GM12892 (cell line): ENCODE results near the gene NPPA.

Source experiments
- DNase-seq: peaks from one replicate; pipeline ENCODE4 v3.0.0; 2011; ENCODE audit not compliant: insufficient read length
- FAIRE-seq: peaks from 2 replicates; lab custom pipeline; 2011; peaks lifted over from hg19 to GRCh38; lab: Jason Lieb, UNC
- POLR2A ChIP-seq: IDR thresholded peaks from 2 replicates; pipeline ENCODE4 v1.6.1; 2011; ENCODE audit warnings: low read depth, low read length, control low read depth
- POLR2AphosphoS5 ChIP-seq: IDR thresholded peaks from 2 replicates; pipeline ENCODE4 v1.6.1; 2011; ENCODE audit warnings: low read depth, low read length, control low read depth
- TAF1 ChIP-seq: IDR thresholded peaks from 2 replicates; pipeline ENCODE4 v1.6.1; 2011; ENCODE audit warnings: low read depth, mild to moderate bottlenecking, control low read depth, low read length, borderline replicate concordance

The NPPA gene

GRCh38 chr1:11858158-11858557 lies 10.6 kb upstream of the NPPA start:
- DNase-seq (no peak), FAIRE-seq (no peak)
- TF ChIP-seq POLR2A (no peak), TAF1 (no peak), POLR2AphosphoS5 (no peak)

- FAIRE-seq = no peak
- TF ChIP-seq POLR2AphosphoS5 (no peak), POLR2A (no peak)
- no peak for DNase-seq
Measured at GRCh38 chr1:11857164-11857851, 9.7 kb upstream of the NPPA start.

DNA sequence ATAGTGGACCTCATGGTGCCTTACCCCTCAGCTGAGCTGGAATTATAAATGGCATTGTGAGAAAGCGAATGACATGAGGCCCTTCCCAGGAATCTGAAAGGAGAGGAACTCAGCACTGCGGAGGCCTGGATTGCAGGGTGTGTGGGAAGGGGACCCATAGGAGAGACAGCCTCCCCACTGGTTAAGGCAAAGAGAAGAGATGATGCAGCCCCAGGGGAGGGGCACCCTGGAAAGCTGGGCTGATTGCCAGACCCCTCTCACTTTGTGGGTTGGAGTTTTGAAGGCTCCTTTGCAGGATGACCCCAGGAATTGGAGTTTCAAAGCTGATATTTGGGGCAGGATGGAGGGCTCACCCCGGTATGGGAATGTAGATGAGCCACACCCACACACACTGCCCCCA lies 9.1 kb upstream of the NPPA start:
- TF ChIP-seq POLR2A (no peak), POLR2AphosphoS5 (no peak)
- FAIRE-seq (no peak), DNase-seq (no peak)

- TF ChIP-seq POLR2AphosphoS5 (no peak), POLR2A (no peak), TAF1 (no peak)
- no peak for FAIRE-seq
- DNase-seq = no peak
Measured at GRCh38 chr1:11855430-11855829, 7.8 kb upstream of the NPPA start.

GRCh38 chr1:11854519-11854918 lies 6.9 kb upstream of the NPPA start:
- no peak for FAIRE-seq

GRCh38 chr1:11851180-11851579 lies 3.6 kb upstream of the NPPA start:
- FAIRE-seq (no peak), DNase-seq (no peak)
- TF ChIP-seq POLR2A (no peak), TAF1 (no peak), POLR2AphosphoS5 (no peak)

More at GRCh38 chr1:11854519-11854918, 6.9 kb upstream of the NPPA start:
- no peak for TF ChIP-seq TAF1
- TF ChIP-seq POLR2A = no peak
- no peak for TF ChIP-seq POLR2AphosphoS5
- no peak for DNase-seq

DNA sequence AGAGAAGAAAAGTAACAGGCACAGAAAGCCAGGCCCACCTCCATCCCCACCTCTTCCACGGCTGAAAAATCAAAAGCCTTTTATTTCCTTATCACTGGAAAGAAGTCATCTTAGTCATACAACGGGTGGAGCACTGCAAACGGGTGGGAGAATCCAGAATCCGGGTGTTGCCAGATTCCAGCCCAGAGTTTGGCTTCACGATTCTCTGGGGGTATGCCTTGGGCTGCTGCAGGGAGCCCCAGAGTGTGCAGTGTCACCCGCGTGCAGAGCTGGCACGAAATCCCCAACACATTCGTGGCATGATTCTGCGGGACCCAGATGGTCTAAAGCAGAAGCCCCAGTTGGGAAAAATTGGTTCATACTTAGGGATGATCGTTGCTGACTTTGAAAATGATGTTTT lies 2.6 kb upstream of the NPPA start:
- no peak for DNase-seq
- FAIRE-seq = no peak
- no peak for TF ChIP-seq POLR2A
- TF ChIP-seq POLR2AphosphoS5 = no peak
- TF ChIP-seq TAF1 = no peak

GRCh38 chr1:11848373-11848700 lies 754 bp upstream of the NPPA start:
- TF ChIP-seq POLR2AphosphoS5 = no peak
- TF ChIP-seq POLR2A = no peak
- no peak for TF ChIP-seq TAF1
- no peak for FAIRE-seq
- DNase-seq = no peak

DNA sequence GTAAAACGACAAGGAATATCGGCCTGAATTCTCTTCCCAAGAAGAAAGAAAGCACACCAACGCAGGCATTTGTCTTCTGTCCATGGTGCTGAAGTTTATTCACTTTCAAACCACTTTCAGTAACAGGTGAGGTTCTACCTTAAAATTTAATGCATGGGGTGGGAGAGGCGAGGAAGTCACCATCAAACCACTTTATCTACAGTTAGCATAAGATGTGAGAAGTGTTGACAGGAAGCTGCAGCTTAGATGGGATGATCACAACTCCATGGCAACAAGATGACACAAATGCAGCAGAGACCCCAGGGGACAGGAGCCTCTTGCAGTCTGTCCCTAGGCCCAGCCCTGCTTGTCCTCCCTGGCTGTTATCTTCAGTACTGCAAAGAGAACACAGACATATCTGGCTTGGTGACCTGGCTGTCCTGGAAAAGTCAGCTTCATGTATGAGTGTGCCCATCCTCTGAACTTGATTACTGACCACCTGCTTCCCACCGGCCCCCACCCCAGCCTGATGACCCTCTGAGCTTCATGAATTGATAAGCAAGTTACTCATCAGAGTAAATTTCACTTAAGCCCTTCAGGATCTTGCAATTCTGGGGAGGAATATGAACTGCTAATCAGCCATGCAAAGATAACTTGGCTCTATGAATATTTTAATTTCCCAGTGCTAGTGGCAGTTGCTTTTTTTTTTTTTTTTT lies 1.8 kb downstream of the NPPA start:
- TF ChIP-seq POLR2AphosphoS5 = no peak
- no peak for TF ChIP-seq TAF1
- FAIRE-seq = no peak
- no peak for DNase-seq

DNA sequence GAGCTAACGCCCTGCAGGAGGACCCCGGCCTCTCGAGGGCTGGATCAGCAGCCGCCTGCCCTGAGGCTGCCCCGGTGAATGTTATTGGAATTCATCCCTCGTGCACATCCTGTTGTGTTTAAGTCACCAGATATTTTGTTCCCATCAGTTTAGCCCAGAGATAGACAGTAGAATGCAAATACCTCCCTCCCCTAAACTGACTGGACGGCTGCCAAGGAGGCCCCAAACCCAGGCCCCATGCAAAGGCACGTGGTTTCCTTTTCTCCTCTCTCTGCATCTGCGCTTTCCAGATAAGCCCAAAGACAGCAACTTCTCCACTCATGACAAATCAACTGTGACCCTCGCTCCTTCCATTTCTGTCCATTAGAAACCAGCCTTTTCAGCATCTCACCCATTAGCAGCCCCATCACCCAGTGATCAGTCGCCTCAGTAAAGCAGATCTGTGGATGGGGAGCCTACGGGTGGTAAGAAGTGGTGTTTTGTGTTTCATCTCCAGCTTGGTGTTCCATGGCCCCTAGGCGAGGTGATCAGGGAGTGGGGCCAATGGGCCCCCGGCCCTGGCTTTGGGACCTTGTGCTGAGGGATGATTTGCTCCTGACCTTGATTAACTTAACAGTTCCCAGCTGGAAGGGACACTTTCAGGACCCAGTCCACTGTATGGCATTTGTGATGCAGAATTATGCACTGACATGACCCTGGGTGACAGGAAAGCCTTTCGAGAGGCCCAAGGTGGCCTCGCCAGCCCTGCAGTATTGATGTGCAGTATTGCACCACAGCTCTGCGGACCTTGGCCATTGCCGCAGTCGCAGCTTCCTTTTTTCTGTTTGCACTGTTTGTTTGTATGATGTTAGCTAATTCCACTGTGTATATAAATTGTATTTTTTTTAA lies 5.2 kb downstream of the NPPA start:
- FAIRE-seq (no peak), DNase-seq (no peak)
- TF ChIP-seq TAF1 (no peak), POLR2AphosphoS5 (no peak), POLR2A (no peak)

- FAIRE-seq = no peak
- no peak for TF ChIP-seq POLR2AphosphoS5
- no peak for TF ChIP-seq POLR2A
- no peak for TF ChIP-seq TAF1
- no peak for DNase-seq
Measured at GRCh38 chr1:11841245-11842153, 6.1 kb downstream of the NPPA start.
